Naive thymus-derived CD4-positive, alpha-beta T cell (primary cell): ENCODE results near the gene PEX7. TPM values are rescaled to one million over a fixed set of nuclear protein-coding genes. Genes with fewer than 3 reads are reported as not detected.

Experiments used
- ATAC-seq: fragments of 150-1000 bp; cut with Tn5 transposase; 2 replicates; pipeline ENCODE4 v1.10.0; 2021; ENCODE audit warnings: mild to moderate bottlenecking, moderate library complexity
- CTCF ChIA-PET: fragments of 350-600 bp; sonication (Branson Sonifier 250); formaldehyde crosslinking; loops from one replicate; lab custom pipeline; 2021; ENCODE audit warnings: antibody characterized with exemption; lab: Charles Lee
- POLR2A ChIA-PET: fragments of 350-600 bp; sonication (Branson Sonifier 250); formaldehyde crosslinking; loops from one replicate; lab custom pipeline; 2021; ENCODE audit warnings: antibody characterized with exemption, inconsistent platforms; lab: Charles Lee
- DNase-seq, 9 donors: peaks; one replicate each; pipeline versions ENCODE4 v3.0.0 to v3.0.0-alpha.2; 2020 to 2022; ENCODE audit warnings: mixed read lengths in 1 of 9
- H3K27ac ChIP-seq: one replicate; pipeline ENCODE4 v1.7.0; 2013; ENCODE audit warnings: mild to moderate bottlenecking, low read depth, low read length, moderate library complexity
- H3K27me3 ChIP-seq, 2 donors: one replicate each; pipeline ENCODE4 v1.7.0; 2013; ENCODE audit warnings: low read length in 2 of 2, mild to moderate bottlenecking in 2 of 2, moderate library complexity in 2 of 2; ENCODE audit not compliant: control insufficient read depth in 2 of 2, insufficient read depth in 2 of 2
- H3K36me3 ChIP-seq, 3 experiments: 1 replicate in 2 of 3; 2 replicates in 1 of 3; pipeline ENCODE4 v1.7.0; 2013; ENCODE audit warnings: low read length in 3 of 3, mild to moderate bottlenecking in 3 of 3, moderate library complexity in 1 of 3; ENCODE audit not compliant: insufficient read depth in 3 of 3, control insufficient read depth in 2 of 3
- H3K4me1 ChIP-seq, 2 donors: one replicate each; pipeline ENCODE4 v1.7.0; 2013; ENCODE audit warnings: low read length in 2 of 2, mild to moderate bottlenecking in 2 of 2, moderate library complexity in 1 of 2; ENCODE audit not compliant: control insufficient read depth in 2 of 2, insufficient read depth in 2 of 2
- H3K4me3 ChIP-seq: 2 replicates; pipeline ENCODE4 v1.7.0; 2013; ENCODE audit warnings: mild to moderate bottlenecking, low read length
- H3K9me3 ChIP-seq, 3 experiments: 1 replicate in 2 of 3; 2 replicates in 1 of 3; pipeline ENCODE4 v1.7.0; 2013; ENCODE audit warnings: low read length in 3 of 3; ENCODE audit not compliant: control insufficient read depth in 2 of 3
- H3K27ac Mint-ChIP-seq, 9 donors: one replicate each; pipeline ENCODE4 v1.8.0; 2020 to 2022; ENCODE audit warnings: mixed read lengths in 9 of 9, mild to moderate bottlenecking in 8 of 9, moderate library complexity in 5 of 9, inconsistent platforms in 2 of 9
- H3K27me3 Mint-ChIP-seq, 5 donors: one replicate each; pipeline ENCODE4 v1.8.0; 2021 to 2022; ENCODE audit warnings: mixed read lengths in 5 of 5, mild to moderate bottlenecking in 1 of 5
- H3K36me3 Mint-ChIP-seq, 5 donors: one replicate each; pipeline ENCODE4 v1.8.0; 2020 to 2022; ENCODE audit warnings: mixed read lengths in 5 of 5, mild to moderate bottlenecking in 3 of 5, inconsistent platforms in 1 of 5
- H3K4me1 Mint-ChIP-seq, 7 donors: one replicate each; pipeline ENCODE4 v1.8.0; 2020 to 2022; ENCODE audit warnings: mixed read lengths in 7 of 7, mild to moderate bottlenecking in 3 of 7, inconsistent platforms in 1 of 7
- H3K4me3 Mint-ChIP-seq, 10 donors: one replicate each; pipeline ENCODE4 v1.8.0; 2020 to 2022; ENCODE audit warnings: mild to moderate bottlenecking in 10 of 10, mixed read lengths in 10 of 10, moderate library complexity in 6 of 10, inconsistent platforms in 2 of 10
- H3K9me3 Mint-ChIP-seq, 11 donors: one replicate each; pipeline ENCODE4 v1.8.0; 2020 to 2022; ENCODE audit warnings: mixed read lengths in 11 of 11, mild to moderate bottlenecking in 4 of 11, inconsistent platforms in 1 of 11, moderate library complexity in 1 of 11
- intact Hi-C, 2 donors: fragments of 100-400 bp; cut with micrococcal nuclease; formaldehyde crosslinking; loops; one replicate each; pipeline ENCODE4 v1.15.1; 2023
- polyA plus RNA-seq, 2 donors: library from polyadenylated mRNA; unstranded; fragments of 300-500 nt; fragmentation: Illumina TruSeq; gene quantifications; one replicate each; pipeline ENCODE4 v1.2.3, GENCODE V29; 2021
- total RNA-seq, 6 experiments: library from RNA in 5 of 6; stranded (reverse) in 5 of 6; gene quantifications; 1 replicate in 5 of 6; 2 replicates in 1 of 6; pipeline ENCODE4 v1.2.3 and lab custom pipeline; 2021 to 2026

PEX7 gene
- total and polyA plus RNA-seq, 7 experiments from 2014 or later = 4.0 to 6.6 (median 5.6) TPM

DNA sequence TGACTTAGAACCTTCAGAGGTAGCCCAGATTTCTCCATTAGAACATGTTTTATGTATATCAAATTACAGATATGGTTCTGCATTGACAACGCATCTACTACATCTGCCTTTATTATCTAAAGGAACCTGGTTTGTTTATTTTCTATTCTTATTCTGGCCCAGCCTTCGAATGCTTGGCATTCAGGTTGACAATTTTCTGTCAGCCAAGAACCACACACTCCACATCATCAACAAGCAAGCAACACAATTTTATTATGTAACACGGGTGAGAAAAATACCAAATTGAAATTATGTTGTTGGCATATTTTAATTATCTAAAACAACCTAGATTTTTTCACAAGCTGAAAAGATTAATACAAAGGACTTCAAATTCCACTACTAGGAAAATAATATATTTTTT is 44.7 kb upstream of the PEX7 start:
- Mint-ChIP-seq H3K4me3 (no peak overlapping the region), H3K27ac (no peak overlapping the region), H3K27me3 (no peaks in the 10 kb centered on the region), H3K4me1 (peaks cover 14 to 52% (median 19%) of the 10 kb centered on the region in 7 donors), H3K9me3 (no peaks in the 10 kb centered on the region), H3K36me3 (peaks cover 0 to 32% (median 3%) of the 10 kb centered on the region in 5 donors)
- ATAC-seq (no peak), DNase-seq (no peak)
- H3K27me3 ChIP-seq = no peaks in the 10 kb centered on the region
- no peaks in the 10 kb centered on the region for H3K36me3 ChIP-seq
- no peak overlapping the region for H3K27ac ChIP-seq
- peaks cover 0 to 7% of the 10 kb centered on the region in 2 donors for H3K4me1 ChIP-seq
- no peak overlapping the region for H3K4me3 ChIP-seq
- ChIA-PET CTCF (interaction anchor here (2.4 kb wide), 1 partner anchor 14 kb away, joined by 8 read pairs; the partner anchor contains the start of gene MAP3K5), POLR2A (interaction anchor here (1.3 to 1.5 kb wide), 2 partner anchors 9 to 15 kb away, joined by 3 to 4 read pairs; partner anchors contain the start of gene MAP3K5)
- intact Hi-C loops = no loop called here
- H3K9me3 ChIP-seq = no peaks in the 10 kb centered on the region

DNA sequence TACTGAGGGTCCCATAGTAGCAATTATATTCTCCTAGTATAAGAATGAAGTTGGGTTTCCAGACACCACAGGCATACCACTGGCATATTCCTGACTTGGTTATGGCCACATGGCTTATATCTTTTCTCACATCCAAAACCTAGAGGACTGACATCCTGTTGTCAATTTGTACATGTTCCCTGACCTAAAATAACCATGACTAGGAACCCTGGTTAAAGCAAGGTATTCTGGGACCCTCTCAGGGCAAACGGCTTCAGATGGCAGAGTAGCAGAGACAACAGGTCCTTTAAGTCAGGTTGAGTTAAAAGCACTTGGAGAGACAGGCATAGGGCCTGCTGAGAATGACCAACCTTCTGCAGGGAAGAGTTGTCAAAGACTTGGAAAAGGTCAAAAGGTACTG is 42.7 kb upstream of the PEX7 start:
- Mint-ChIP-seq H3K36me3 (peaks cover 0 to 32% (median 0%) of the 10 kb centered on the region in 5 donors), H3K27me3 (no peaks in the 10 kb centered on the region), H3K4me3 (no peak overlapping the region), H3K27ac (no peak overlapping the region), H3K9me3 (no peaks in the 10 kb centered on the region), H3K4me1 (peaks cover 27 to 57% (median 32%) of the 10 kb centered on the region in 7 donors)
- POLR2A ChIA-PET = no interaction called here
- CTCF ChIA-PET = interaction anchor here (1.2 kb wide), 1 partner anchor 13 kb away, joined by 3 read pairs; the partner anchor contains the start of gene MAP3K5
- H3K27ac ChIP-seq = no peak overlapping the region
- peaks cover 16 to 24% of the 10 kb centered on the region in 2 donors for H3K4me1 ChIP-seq
- H3K4me3 ChIP-seq = no peak overlapping the region
- H3K36me3 ChIP-seq = no peaks in the 10 kb centered on the region
- ATAC-seq (no peak), DNase-seq (no peak)
- H3K9me3 ChIP-seq = no peaks in the 10 kb centered on the region
- intact Hi-C loops = no loop called here
- H3K27me3 ChIP-seq = no peaks in the 10 kb centered on the region

DNA sequence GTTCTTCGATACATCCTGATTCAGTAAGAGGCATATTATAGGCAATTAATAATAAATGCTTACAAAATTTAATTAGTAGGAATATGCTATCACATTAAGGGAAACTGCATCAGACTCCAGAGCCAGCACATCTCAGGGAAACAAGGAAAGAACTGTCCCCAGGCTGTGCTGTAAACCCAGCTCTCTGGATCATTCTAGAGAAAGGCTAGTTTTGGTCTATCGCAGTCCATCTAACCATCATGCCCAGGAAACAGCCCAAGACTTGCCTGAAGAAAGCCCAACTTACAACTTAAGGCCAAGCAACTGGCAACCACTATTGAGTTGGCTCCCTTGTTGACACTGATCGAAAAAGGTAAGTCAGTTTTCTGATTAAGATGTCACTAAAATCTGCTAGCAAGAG is 41.4 kb upstream of the PEX7 start:
- H3K36me3 Mint-ChIP-seq = peaks cover 0 to 31% (median 0%) of the 10 kb centered on the region in 5 donors
- H3K27me3 Mint-ChIP-seq = no peaks in the 10 kb centered on the region
- no peak for ATAC-seq
- peaks cover 38 to 59% (median 44%) of the 10 kb centered on the region in 7 donors for H3K4me1 Mint-ChIP-seq
- H3K27me3 ChIP-seq = no peaks in the 10 kb centered on the region
- intact Hi-C loops = no loop called here
- peaks cover 27 to 37% of the 10 kb centered on the region in 2 donors for H3K4me1 ChIP-seq
- H3K4me3 Mint-ChIP-seq = no peak overlapping the region
- CTCF ChIA-PET = no interaction called here
- no peaks in the 10 kb centered on the region for H3K9me3 Mint-ChIP-seq
- no peak for DNase-seq
- POLR2A ChIA-PET = interaction anchor here (0.5 to 1.3 kb wide), 3 partner anchors 10 to 20 kb away, joined by 3 read pairs; no protein-coding TSS in a partner anchor
- no peak overlapping the region for H3K4me3 ChIP-seq
- H3K27ac Mint-ChIP-seq = no peak overlapping the region
- no peak overlapping the region for H3K27ac ChIP-seq
- H3K9me3 ChIP-seq = no peaks in the 10 kb centered on the region
- no peaks in the 10 kb centered on the region for H3K36me3 ChIP-seq

GRCh38 chr6:136782021-136782770 is 40.2 kb upstream of the PEX7 start:
- H3K27ac Mint-ChIP-seq = peak overlapping the region in 6 of 9 donors; percentile 9 to 84 (median 43)
- Histone ChIP-seq H3K4me3 (no peak overlapping the region), H3K9me3 (no peaks in the 10 kb centered on the region), H3K27ac (no peak overlapping the region), H3K4me1 (peaks cover 27 to 48% of the 10 kb centered on the region in 2 donors), H3K36me3 (no peaks in the 10 kb centered on the region), H3K27me3 (no peaks in the 10 kb centered on the region)
- peak overlapping the region in 5 of 10 donors; percentile 6 to 47 (median 30) for H3K4me3 Mint-ChIP-seq
- no peaks in the 10 kb centered on the region for H3K27me3 Mint-ChIP-seq
- intact Hi-C loops = loop anchor here in 1 of 2 donors (1.0 kb wide), 1 partner anchor 9 kb away; no protein-coding TSS in a partner anchor
- ChIA-PET CTCF (no interaction called here), POLR2A (interaction anchor here (1.1 kb wide), 1 partner anchor 9 kb away, joined by 3 read pairs; no protein-coding TSS in a partner anchor)
- peaks cover 0 to 30% (median 0%) of the 10 kb centered on the region in 5 donors for H3K36me3 Mint-ChIP-seq
- DNase-seq (no peak), ATAC-seq (peak; percentile 26)
- no peaks in the 10 kb centered on the region for H3K9me3 Mint-ChIP-seq
- H3K4me1 Mint-ChIP-seq = peaks cover 38 to 64% (median 49%) of the 10 kb centered on the region in 7 donors

GRCh38 chr6:136783021-136783420 is 39.4 kb upstream of the PEX7 start:
- Histone ChIP-seq H3K36me3 (no peaks in the 10 kb centered on the region), H3K4me1 (peaks cover 34 to 53% of the 10 kb centered on the region in 2 donors), H3K27ac (no peak overlapping the region), H3K27me3 (no peaks in the 10 kb centered on the region), H3K4me3 (no peak overlapping the region), H3K9me3 (no peaks in the 10 kb centered on the region)
- CTCF ChIA-PET = interaction anchor here (1.9 kb wide), 1 partner anchor 9 kb away, joined by 11 read pairs; the partner anchor contains the start of gene MAP3K5
- Mint-ChIP-seq H3K4me3 (peak overlapping the region in 4 of 10 donors; percentile 6 to 71 (median 38)), H3K27me3 (no peaks in the 10 kb centered on the region), H3K9me3 (no peaks in the 10 kb centered on the region), H3K27ac (peak overlapping the region in 2 of 9 donors; percentile 66 to 84), H3K4me1 (peaks cover 44 to 70% (median 56%) of the 10 kb centered on the region in 7 donors), H3K36me3 (peaks cover 0 to 32% (median 0%) of the 10 kb centered on the region in 5 donors)
- ATAC-seq (no peak), DNase-seq (no peak)
- POLR2A ChIA-PET = interaction anchor here (1.1 to 1.2 kb wide), 2 partner anchors 9 to 67 kb away, joined by 3 to 6 read pairs; no protein-coding TSS in a partner anchor
- intact Hi-C loops = no loop called here

- intact Hi-C loops = no loop called here
- Mint-ChIP-seq H3K27ac (peak overlapping the region in 3 of 9 donors; percentile 66 to 84 (median 76)), H3K4me1 (peaks cover 51 to 76% (median 63%) of the 10 kb centered on the region in 7 donors), H3K36me3 (peaks cover 0 to 39% (median 0%) of the 10 kb centered on the region in 5 donors), H3K4me3 (peak overlapping the region; percentile 45 to 85 (median 56)), H3K9me3 (peaks cover 0 to 4% (median 0%) of the 10 kb centered on the region in 11 donors), H3K27me3 (no peaks in the 10 kb centered on the region)
- ATAC-seq (peak; percentile 82), DNase-seq (no peak)
- ChIA-PET CTCF (interaction anchor here (1.9 kb wide), 1 partner anchor 9 kb away, joined by 11 read pairs; the partner anchor contains the start of gene MAP3K5), POLR2A (interaction anchor here (0.8 to 1.5 kb wide), 3 partner anchors 8 to 68 kb away, joined by 3 to 6 read pairs (median 5); partner anchors contain the start of gene MAP3K5)
- H3K27me3 ChIP-seq = no peaks in the 10 kb centered on the region
- H3K9me3 ChIP-seq = no peaks in the 10 kb centered on the region
- no peak overlapping the region for H3K27ac ChIP-seq
- peak overlapping the region; percentile 31 for H3K4me3 ChIP-seq
- H3K36me3 ChIP-seq = no peaks in the 10 kb centered on the region
- H3K4me1 ChIP-seq = peaks cover 38 to 56% of the 10 kb centered on the region in 2 donors
These were observed 38.7 kb upstream of the PEX7 start for GRCh38 chr6:136783495-136784270.
